Measurements from ENCODE around the gene POLR2L.

The POLR2L gene

GRCh38 chr11:855796-856195 is 13.5 kb upstream of the POLR2L start:
- H3K27me3 ChIP-seq (replicated peaks; ENCODE audit: insufficient read depth, low read length) = peaks cover 79% of the 10 kb centered on the region
- H3F3A ChIP-seq (ENCODE audit: insufficient read depth, low read length) = no peaks in the 10 kb centered on the region
- no peaks in the 10 kb centered on the region for H3K4me1 ChIP-seq (ENCODE audit: low read length)
- no peak overlapping the region for H2AFZ ChIP-seq (ENCODE audit: low read length)
- H3K27ac ChIP-seq (ENCODE audit: low read length) = no peak overlapping the region
- no peak for DNase-seq
- H3K9ac ChIP-seq (ENCODE audit: low read length) = no peak overlapping the region
- TF ChIP-seq CTCF (IDR thresholded peaks at IDR 0.05; ENCODE audit: low read length) = no peak
- TF ChIP-seq EZH2 (optimal IDR thresholded peaks at IDR 0.05; ENCODE audit: low read depth, low read length) = no peak
- TF ChIP-seq EZH2phosphoT487 (IDR thresholded peaks at IDR 0.05; ENCODE audit: low read length) = no peak
- H3K9me2 ChIP-seq (replicated peaks; ENCODE audit: insufficient read depth, low read length) = no peaks in the 10 kb centered on the region
- no peaks in the 10 kb centered on the region for H4K20me1 ChIP-seq (ENCODE audit: insufficient read depth, low read length)
- H3K4me2 ChIP-seq (ENCODE audit: low read depth, low read length) = no peak overlapping the region
- H3K79me2 ChIP-seq (ENCODE audit: low read length) = no peaks in the 10 kb centered on the region
- no peaks in the 10 kb centered on the region for H3K9me3 ChIP-seq (replicated peaks; ENCODE audit: insufficient read depth, low read length)
- H3K4me3 ChIP-seq (ENCODE audit: low read length) = no peak overlapping the region
- no peaks in the 10 kb centered on the region for H3K36me3 ChIP-seq (replicated peaks; ENCODE audit: insufficient read depth, low read length)

GRCh38 chr11:855330-855674 is 13.0 kb upstream of the POLR2L start:
- no peaks in the 10 kb centered on the region for H3F3A ChIP-seq (ENCODE audit: insufficient read depth, low read length)
- H2AFZ ChIP-seq (ENCODE audit: low read length) = no peak overlapping the region
- no peak overlapping the region for H3K27ac ChIP-seq (ENCODE audit: low read length)
- no peaks in the 10 kb centered on the region for H3K9me3 ChIP-seq (replicated peaks; ENCODE audit: insufficient read depth, low read length)
- H4K20me1 ChIP-seq (ENCODE audit: insufficient read depth, low read length) = no peaks in the 10 kb centered on the region
- H3K79me2 ChIP-seq (ENCODE audit: low read length) = no peaks in the 10 kb centered on the region
- no peak overlapping the region for H3K9ac ChIP-seq (ENCODE audit: low read length)
- H3K36me3 ChIP-seq (replicated peaks; ENCODE audit: insufficient read depth, low read length) = no peaks in the 10 kb centered on the region
- H3K27me3 ChIP-seq (replicated peaks; ENCODE audit: insufficient read depth, low read length) = peaks cover 79% of the 10 kb centered on the region
- no peak for DNase-seq
- H3K4me3 ChIP-seq (ENCODE audit: low read length) = no peak overlapping the region
- no peak overlapping the region for H3K4me2 ChIP-seq (ENCODE audit: low read depth, low read length)
- no peak for TF ChIP-seq EZH2 (optimal IDR thresholded peaks at IDR 0.05; ENCODE audit: low read depth, low read length)
- TF ChIP-seq EZH2phosphoT487 (IDR thresholded peaks at IDR 0.05; ENCODE audit: low read length) = no peak
- TF ChIP-seq CTCF (IDR thresholded peaks at IDR 0.05; ENCODE audit: low read length) = no peak
- no peaks in the 10 kb centered on the region for H3K4me1 ChIP-seq (ENCODE audit: low read length)
- no peaks in the 10 kb centered on the region for H3K9me2 ChIP-seq (replicated peaks; ENCODE audit: insufficient read depth, low read length)

GRCh38 chr11:854601-855329 is 12.4 kb upstream of the POLR2L start:
- H3K79me2 ChIP-seq (ENCODE audit: low read length) = no peaks in the 10 kb centered on the region
- no peaks in the 10 kb centered on the region for H3K36me3 ChIP-seq (replicated peaks; ENCODE audit: insufficient read depth, low read length)
- no peak overlapping the region for H3K27ac ChIP-seq (ENCODE audit: low read length)
- no peak for DNase-seq
- H3K4me1 ChIP-seq (ENCODE audit: low read length) = no peaks in the 10 kb centered on the region
- no peaks in the 10 kb centered on the region for H3K9me2 ChIP-seq (replicated peaks; ENCODE audit: insufficient read depth, low read length)
- H3K9me3 ChIP-seq (replicated peaks; ENCODE audit: insufficient read depth, low read length) = no peaks in the 10 kb centered on the region
- H4K20me1 ChIP-seq (ENCODE audit: insufficient read depth, low read length) = no peaks in the 10 kb centered on the region
- TF ChIP-seq CTCF (IDR thresholded peaks at IDR 0.05; ENCODE audit: low read length) = no peak
- no peak for TF ChIP-seq EZH2phosphoT487 (IDR thresholded peaks at IDR 0.05; ENCODE audit: low read length)
- TF ChIP-seq EZH2 (optimal IDR thresholded peaks at IDR 0.05; ENCODE audit: low read depth, low read length) = no peak
- no peak overlapping the region for H3K4me3 ChIP-seq (ENCODE audit: low read length)
- H3K4me2 ChIP-seq (ENCODE audit: low read depth, low read length) = no peak overlapping the region
- H3F3A ChIP-seq (ENCODE audit: insufficient read depth, low read length) = no peaks in the 10 kb centered on the region
- peaks cover 79% of the 10 kb centered on the region for H3K27me3 ChIP-seq (replicated peaks; ENCODE audit: insufficient read depth, low read length)
- H3K9ac ChIP-seq (ENCODE audit: low read length) = no peak overlapping the region
- no peak overlapping the region for H2AFZ ChIP-seq (ENCODE audit: low read length)
